Measurements from ENCODE around the gene GADD45GIP1. TPM values are rescaled to one million over a fixed set of nuclear protein-coding genes. Genes with fewer than 3 reads are reported as not detected.
"Not testable (repeated sequence)": the region's sequence is repeated elsewhere in the genome, so short reads cannot be mapped to it uniquely, and the experiment has no call there.

GADD45GIP1 gene
- polyA plus RNA-seq, 2 donors, result 53.7 to 57.0 TPM

DNA sequence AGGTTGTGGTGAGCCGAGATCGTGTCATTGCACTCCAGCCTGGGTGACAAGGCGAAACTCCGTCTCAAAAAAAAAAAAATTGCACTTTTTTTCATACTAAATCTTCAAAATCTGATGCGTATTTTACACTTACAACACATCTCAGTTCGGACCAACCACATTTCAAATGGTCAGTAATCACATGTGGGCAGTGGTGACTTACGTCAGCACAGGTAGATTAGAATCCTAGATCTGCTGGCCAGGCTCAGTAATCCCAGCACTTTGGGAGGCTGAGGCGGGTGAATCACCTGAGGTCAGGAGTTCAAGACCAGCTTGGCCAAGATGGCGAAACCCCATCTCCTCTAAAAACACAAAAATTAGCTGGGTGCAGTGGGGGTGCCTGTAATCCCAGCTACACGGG lies 22.0 kb downstream of the GADD45GIP1 start:
- H3K27ac ChIP-seq (ENCODE audit: low read depth in 2 of 2, low read length in 1 of 2), result no peak overlapping the region
- WGBS, 2 donors, result 92 to 94% methylated on average over 10 of the region's 10 CpGs
- H3K4me3 ChIP-seq (ENCODE audit: low read depth in 1 of 2, low read length in 2 of 2), result no peak overlapping the region
- H3K36me3 ChIP-seq (ENCODE audit: control insufficient read depth in 2 of 2, insufficient read depth in 2 of 2, low read length in 1 of 2), result peaks cover 2 to 8% of the 10 kb centered on the region in 2 donors
- H3K27me3 ChIP-seq (ENCODE audit: control insufficient read depth in 1 of 2, insufficient read depth in 2 of 2, low read length in 2 of 2), result no peaks in the 10 kb centered on the region
- no peaks in the 10 kb centered on the region for H3K9me3 ChIP-seq (ENCODE audit: control insufficient read depth in 2 of 2, insufficient read depth in 1 of 2, low read depth in 1 of 2, low read length in 1 of 2)
- H3K4me1 ChIP-seq (ENCODE audit: control insufficient read depth in 2 of 2, insufficient read depth in 2 of 2, low read length in 1 of 2), result peaks cover 7 to 18% of the 10 kb centered on the region in 2 donors

DNA sequence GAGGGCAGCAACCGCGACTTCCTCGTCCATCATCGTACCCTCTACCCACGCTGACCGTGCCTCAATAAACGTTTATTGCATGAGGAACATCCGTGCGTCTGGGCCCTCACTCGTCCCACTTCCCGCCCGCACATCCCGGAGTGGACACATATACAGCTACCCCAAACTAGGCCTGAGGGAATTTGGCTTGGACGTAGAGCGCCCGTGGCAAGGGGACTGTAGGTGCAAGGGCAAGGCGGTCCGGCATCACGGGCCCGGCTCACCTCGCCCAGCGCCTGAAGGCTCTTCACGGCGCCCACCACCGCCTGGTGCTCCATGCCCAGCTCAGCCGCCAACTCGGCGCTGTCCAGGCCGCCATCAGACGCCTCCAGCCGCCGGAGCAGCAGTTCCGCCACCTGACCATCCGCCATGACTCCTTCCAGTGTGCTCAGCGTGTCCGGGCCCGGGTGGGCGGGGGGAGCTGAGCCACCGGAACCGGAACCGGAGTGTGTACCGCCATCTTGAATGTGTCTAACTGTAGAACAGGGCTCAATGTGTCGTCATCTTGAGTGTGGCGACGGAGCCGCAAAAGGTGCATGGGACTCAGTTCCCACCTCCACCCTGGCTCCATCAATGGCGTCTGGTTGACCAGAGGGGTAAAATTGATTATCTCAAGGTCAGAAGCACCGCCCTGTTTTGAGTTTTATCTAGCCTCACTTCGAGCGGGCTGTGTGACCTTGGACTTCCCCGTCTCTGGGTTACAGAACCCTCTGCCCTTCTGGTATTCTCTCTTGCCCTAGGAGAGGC lies 23.5 kb downstream of the GADD45GIP1 start, which contains the start of gene FARSA:
Gene FARSA, minus strand, starts transcription at position 425 of the 786 bp plus-strand sequence. Its CDS starts 15 bp downstream, at position 410.
- no peaks in the 10 kb centered on the region for H3K9me3 ChIP-seq (ENCODE audit: control insufficient read depth in 2 of 2, insufficient read depth in 1 of 2, low read depth in 1 of 2, low read length in 1 of 2)
- peak within 1 kb of the TSS; percentile 61 to 77 for H3K27ac ChIP-seq (ENCODE audit: low read depth in 2 of 2, low read length in 1 of 2)
- H3K4me3 ChIP-seq (ENCODE audit: low read depth in 1 of 2, low read length in 2 of 2), result peak within 1 kb of the TSS; percentile 95 to 97
- WGBS, 2 donors, result 2 to 3% methylated on average over 46 to 51 of the region's 51 CpGs
- H3K27me3 ChIP-seq (ENCODE audit: control insufficient read depth in 1 of 2, insufficient read depth in 2 of 2, low read length in 2 of 2), result no peaks in the 10 kb centered on the region
- H3K36me3 ChIP-seq (ENCODE audit: control insufficient read depth in 2 of 2, insufficient read depth in 2 of 2, low read length in 1 of 2), result peaks cover 13% of the 10 kb centered on the region in 2 donors
- peaks cover 4 to 15% of the 10 kb centered on the region in 2 donors for H3K4me1 ChIP-seq (ENCODE audit: control insufficient read depth in 2 of 2, insufficient read depth in 2 of 2, low read length in 1 of 2)

DNA sequence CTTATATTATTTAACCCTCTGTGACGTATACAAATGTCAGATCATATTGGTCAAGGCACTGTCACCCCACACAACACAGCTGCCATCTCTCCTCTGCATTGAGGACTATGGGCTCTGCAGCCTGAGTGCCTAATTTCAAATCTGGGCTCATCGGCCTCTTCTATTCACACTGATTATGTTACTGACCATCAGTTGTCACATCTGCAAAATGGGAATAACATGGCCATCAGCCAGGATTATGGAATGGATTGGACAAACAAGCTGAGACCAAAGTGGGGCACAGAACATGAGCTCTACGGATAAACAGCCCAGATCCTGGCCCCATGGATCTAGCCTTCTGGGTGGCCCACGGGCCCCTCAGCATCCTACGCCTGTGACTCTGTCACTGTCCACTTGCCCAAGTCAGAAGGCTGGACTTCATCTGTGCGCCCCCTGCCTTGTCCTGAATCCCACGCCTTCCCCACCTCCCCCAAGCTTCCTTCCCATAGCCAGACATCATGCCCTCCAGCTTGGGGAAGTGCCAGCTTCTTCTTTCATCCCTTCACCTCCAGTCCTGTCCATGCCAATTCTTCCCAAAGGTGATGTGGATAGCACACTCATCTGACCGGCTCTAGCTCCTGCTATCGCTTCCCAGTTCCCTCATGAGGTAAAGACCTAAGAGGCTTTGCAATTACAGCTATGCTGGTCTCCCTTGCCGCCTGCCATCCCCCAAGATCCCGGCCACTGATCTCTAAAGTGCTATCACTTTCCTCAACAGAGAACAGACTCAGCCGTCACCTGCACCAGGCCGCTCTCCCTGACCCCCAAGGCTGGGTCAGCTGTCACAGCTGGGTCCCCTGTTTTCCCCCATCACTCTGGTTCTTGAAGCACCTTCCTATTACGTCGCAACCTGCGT lies 24.4 kb downstream of the GADD45GIP1 start:
- Histone ChIP-seq H3K27ac (ENCODE audit: low read depth in 2 of 2, low read length in 1 of 2) (peak overlapping the region; percentile 8 to 60), H3K27me3 (ENCODE audit: control insufficient read depth in 1 of 2, insufficient read depth in 2 of 2, low read length in 2 of 2) (no peaks in the 10 kb centered on the region), H3K4me1 (ENCODE audit: control insufficient read depth in 2 of 2, insufficient read depth in 2 of 2, low read length in 1 of 2) (peaks cover 4 to 12% of the 10 kb centered on the region in 2 donors), H3K4me3 (ENCODE audit: low read depth in 1 of 2, low read length in 2 of 2) (peak overlapping the region; percentile 95 to 97), H3K9me3 (ENCODE audit: control insufficient read depth in 2 of 2, insufficient read depth in 1 of 2, low read depth in 1 of 2, low read length in 1 of 2) (no peaks in the 10 kb centered on the region), H3K36me3 (ENCODE audit: control insufficient read depth in 2 of 2, insufficient read depth in 2 of 2, low read length in 1 of 2) (peaks cover 14 to 17% of the 10 kb centered on the region in 2 donors)
- 30 to 32% methylated on average over 16 of the region's 16 CpGs for WGBS, 2 donors

DNA sequence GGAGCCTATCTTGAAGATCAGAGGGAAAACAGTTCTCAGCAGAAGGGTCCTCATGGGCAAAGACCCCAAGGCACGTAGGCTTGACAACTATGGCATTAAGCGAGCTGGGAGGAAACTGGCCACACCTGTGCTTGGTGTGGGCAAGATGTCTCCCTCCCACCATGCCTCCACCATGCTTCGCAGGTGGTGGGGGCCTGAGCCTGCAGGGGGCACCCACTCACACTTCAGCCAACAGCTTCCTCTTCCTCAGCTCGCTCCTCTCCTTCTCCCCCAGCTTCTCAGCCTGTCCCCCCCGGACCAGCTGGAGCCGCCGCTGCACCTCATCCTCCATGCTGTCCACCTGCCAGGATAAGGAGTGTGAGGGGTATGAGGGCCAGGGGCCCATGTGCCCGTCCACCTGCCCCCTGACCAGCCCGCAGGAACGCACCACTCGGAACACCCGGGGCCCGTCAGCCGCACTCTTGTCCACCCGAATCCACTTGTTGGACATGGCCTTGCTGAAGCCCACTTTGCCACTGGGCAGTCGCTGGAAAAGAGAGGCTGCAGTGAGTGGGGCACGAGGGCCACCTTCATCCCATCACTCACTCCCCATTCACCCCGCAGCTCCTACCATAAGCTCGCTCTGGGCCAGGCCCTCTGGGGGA lies 26.9 kb downstream of the GADD45GIP1 start:
- no peaks in the 10 kb centered on the region for H3K9me3 ChIP-seq (ENCODE audit: control insufficient read depth in 2 of 2, insufficient read depth in 1 of 2, low read depth in 1 of 2, low read length in 1 of 2)
- no peak overlapping the region for H3K4me3 ChIP-seq (ENCODE audit: low read depth in 1 of 2, low read length in 2 of 2)
- no peak overlapping the region for H3K27ac ChIP-seq (ENCODE audit: low read depth in 2 of 2, low read length in 1 of 2)
- peaks cover 4 to 9% of the 10 kb centered on the region in 2 donors for H3K4me1 ChIP-seq (ENCODE audit: control insufficient read depth in 2 of 2, insufficient read depth in 2 of 2, low read length in 1 of 2)
- H3K36me3 ChIP-seq (ENCODE audit: control insufficient read depth in 2 of 2, insufficient read depth in 2 of 2, low read length in 1 of 2), result peaks cover 14 to 29% of the 10 kb centered on the region in 2 donors
- 92 to 93% methylated on average over 19 of the region's 19 CpGs for WGBS, 2 donors
- no peaks in the 10 kb centered on the region for H3K27me3 ChIP-seq (ENCODE audit: control insufficient read depth in 1 of 2, insufficient read depth in 2 of 2, low read length in 2 of 2)

DNA sequence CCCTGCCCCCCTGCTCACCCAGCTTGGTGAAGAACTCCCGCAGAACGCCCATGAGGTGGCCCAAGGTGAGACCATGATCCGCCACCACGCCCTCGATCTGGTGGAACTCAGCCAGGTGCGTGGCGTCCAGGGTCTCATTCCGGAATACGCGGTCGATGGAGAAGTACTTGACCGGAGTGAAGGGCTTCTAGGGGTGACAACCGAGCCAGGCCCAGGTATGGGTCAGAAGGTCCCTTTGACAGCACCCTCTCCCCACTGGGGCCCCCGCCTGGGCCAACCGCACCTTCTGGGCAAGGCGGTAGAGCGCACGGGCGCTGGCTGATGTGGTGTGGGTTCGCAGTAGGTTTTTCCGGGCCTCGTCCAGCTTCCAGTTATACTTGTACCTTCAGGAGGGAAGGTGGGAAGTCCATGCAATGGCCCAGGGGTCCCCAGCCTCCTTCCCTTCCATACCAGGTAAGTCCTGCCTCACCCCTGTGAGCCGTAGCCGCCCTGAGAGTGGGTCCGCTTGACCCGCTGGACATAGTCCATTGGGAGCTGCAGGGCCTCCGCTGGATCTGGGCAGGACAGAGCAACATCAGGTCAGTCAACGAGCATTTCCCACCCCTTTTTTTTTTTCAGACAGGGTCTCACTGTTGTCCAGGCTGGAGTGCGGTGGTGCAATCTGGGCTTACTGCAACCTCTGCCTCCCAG lies 32.3 kb downstream of the GADD45GIP1 start:
- Histone ChIP-seq H3K4me1 (ENCODE audit: control insufficient read depth in 2 of 2, insufficient read depth in 2 of 2, low read length in 1 of 2) (no peaks in the 10 kb centered on the region), H3K9me3 (ENCODE audit: control insufficient read depth in 2 of 2, insufficient read depth in 1 of 2, low read depth in 1 of 2, low read length in 1 of 2) (no peaks in the 10 kb centered on the region), H3K36me3 (ENCODE audit: control insufficient read depth in 2 of 2, insufficient read depth in 2 of 2, low read length in 1 of 2) (peaks cover 27 to 45% of the 10 kb centered on the region in 2 donors), H3K4me3 (ENCODE audit: low read depth in 1 of 2, low read length in 2 of 2) (no peak overlapping the region), H3K27me3 (ENCODE audit: control insufficient read depth in 1 of 2, insufficient read depth in 2 of 2, low read length in 2 of 2) (no peaks in the 10 kb centered on the region), H3K27ac (ENCODE audit: low read depth in 2 of 2, low read length in 1 of 2) (no peak overlapping the region)
- 97 to 98% methylated on average over 29 of the region's 29 CpGs for WGBS, 2 donors

DNA sequence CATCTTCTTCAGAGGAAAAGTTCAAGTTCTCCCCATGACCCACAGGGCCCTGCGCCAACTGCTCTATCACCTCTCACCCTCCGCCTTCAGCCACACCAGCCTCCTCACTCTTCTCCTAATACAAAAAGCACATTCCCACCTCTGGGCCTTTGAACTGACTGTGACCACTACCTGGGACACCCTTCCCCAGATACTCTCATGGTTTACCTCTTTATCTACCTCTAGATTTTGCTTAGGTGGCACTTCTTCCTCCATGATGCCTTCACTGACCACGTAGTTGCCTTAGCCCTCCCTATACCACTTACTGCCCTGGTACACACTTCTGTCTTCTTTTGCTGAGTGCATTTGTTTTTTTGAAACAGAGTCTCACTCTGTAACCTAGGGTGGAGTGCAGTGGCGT lies 34.1 kb downstream of the GADD45GIP1 start:
- no peak overlapping the region for H3K4me3 ChIP-seq (ENCODE audit: low read depth in 1 of 2, low read length in 2 of 2)
- WGBS, 2 donors, result 99% methylated on average over 4 of the region's 4 CpGs

DNA sequence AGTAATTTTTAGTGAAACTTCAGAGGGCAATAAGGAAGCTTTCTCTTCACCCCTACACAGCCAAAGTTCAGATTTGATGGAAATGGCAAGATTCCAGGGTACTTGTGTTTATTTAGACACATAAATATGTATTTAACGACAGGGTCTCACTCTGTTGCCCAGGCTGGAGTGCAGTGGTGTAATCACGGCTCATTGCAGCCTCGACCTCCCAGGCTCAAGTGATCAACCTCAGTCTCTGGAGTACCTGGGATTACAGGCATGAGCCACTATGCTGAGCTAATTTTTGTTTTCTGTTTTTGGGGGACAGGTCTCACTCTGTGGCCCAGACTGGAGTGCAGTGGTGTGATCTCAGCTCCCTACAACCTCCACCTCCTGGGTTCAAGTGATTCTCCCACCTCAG lies 36.0 kb downstream of the GADD45GIP1 start:
- Histone ChIP-seq H3K27me3 (ENCODE audit: control insufficient read depth in 1 of 2, insufficient read depth in 2 of 2, low read length in 2 of 2) (no peaks in the 10 kb centered on the region), H3K9me3 (ENCODE audit: control insufficient read depth in 2 of 2, insufficient read depth in 1 of 2, low read depth in 1 of 2, low read length in 1 of 2) (no peaks in the 10 kb centered on the region), H3K4me1 (ENCODE audit: control insufficient read depth in 2 of 2, insufficient read depth in 2 of 2, low read length in 1 of 2) (peaks cover 0 to 3% of the 10 kb centered on the region in 2 donors), H3K4me3 (ENCODE audit: low read depth in 1 of 2, low read length in 2 of 2) (no peak overlapping the region), H3K27ac (ENCODE audit: low read depth in 2 of 2, low read length in 1 of 2) (no peak overlapping the region), H3K36me3 (ENCODE audit: control insufficient read depth in 2 of 2, insufficient read depth in 2 of 2, low read length in 1 of 2) (peaks cover 15 to 24% of the 10 kb centered on the region in 2 donors)
- 55 to 64% methylated on average over 3 of the region's 3 CpGs for WGBS, 2 donors

More for the DNA sequence above, 34.1 kb downstream of the GADD45GIP1 start:
- no peaks in the 10 kb centered on the region for H3K27me3 ChIP-seq (ENCODE audit: control insufficient read depth in 1 of 2, insufficient read depth in 2 of 2, low read length in 2 of 2)
- H3K9me3 ChIP-seq (ENCODE audit: control insufficient read depth in 2 of 2, insufficient read depth in 1 of 2, low read depth in 1 of 2, low read length in 1 of 2), result no peaks in the 10 kb centered on the region
- peaks cover 0 to 3% of the 10 kb centered on the region in 2 donors for H3K4me1 ChIP-seq (ENCODE audit: control insufficient read depth in 2 of 2, insufficient read depth in 2 of 2, low read length in 1 of 2)
- peaks cover 15 to 36% of the 10 kb centered on the region in 2 donors for H3K36me3 ChIP-seq (ENCODE audit: control insufficient read depth in 2 of 2, insufficient read depth in 2 of 2, low read length in 1 of 2)
- H3K27ac ChIP-seq (ENCODE audit: low read depth in 2 of 2, low read length in 1 of 2), result no peak overlapping the region

DNA sequence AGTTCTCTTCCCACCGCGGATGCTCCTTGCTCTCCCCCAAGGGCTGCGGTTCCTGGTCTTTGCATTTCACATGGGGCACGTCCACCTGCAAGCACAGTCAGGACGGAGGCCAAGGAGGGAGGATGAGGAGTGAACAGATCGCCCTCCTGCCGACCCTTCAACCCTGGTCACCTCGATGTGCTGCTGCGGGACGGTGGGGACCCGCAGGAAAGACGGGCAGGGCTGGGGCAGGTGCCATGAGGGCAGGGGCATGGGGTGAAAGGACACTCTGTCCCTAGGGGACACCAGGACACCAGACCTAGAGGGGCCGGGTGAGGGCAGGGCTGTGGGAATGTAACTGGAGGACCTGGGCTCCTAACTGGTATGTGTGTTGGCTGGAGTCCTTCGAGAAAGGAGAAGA lies 38.8 kb downstream of the GADD45GIP1 start:
- no peak overlapping the region for H3K27ac ChIP-seq (ENCODE audit: low read depth in 2 of 2, low read length in 1 of 2)
- H3K27me3 ChIP-seq (ENCODE audit: control insufficient read depth in 1 of 2, insufficient read depth in 2 of 2, low read length in 2 of 2), result no peaks in the 10 kb centered on the region
- no peak overlapping the region for H3K4me3 ChIP-seq (ENCODE audit: low read depth in 1 of 2, low read length in 2 of 2)
- H3K4me1 ChIP-seq (ENCODE audit: control insufficient read depth in 2 of 2, insufficient read depth in 2 of 2, low read length in 1 of 2), result peaks cover 0 to 9% of the 10 kb centered on the region in 2 donors
- H3K9me3 ChIP-seq (ENCODE audit: control insufficient read depth in 2 of 2, insufficient read depth in 1 of 2, low read depth in 1 of 2, low read length in 1 of 2), result no peaks in the 10 kb centered on the region
- peaks cover 0 to 9% of the 10 kb centered on the region in 2 donors for H3K36me3 ChIP-seq (ENCODE audit: control insufficient read depth in 2 of 2, insufficient read depth in 2 of 2, low read length in 1 of 2)
- WGBS, 2 donors, result 92 to 95% methylated on average over 14 of the region's 14 CpGs

DNA sequence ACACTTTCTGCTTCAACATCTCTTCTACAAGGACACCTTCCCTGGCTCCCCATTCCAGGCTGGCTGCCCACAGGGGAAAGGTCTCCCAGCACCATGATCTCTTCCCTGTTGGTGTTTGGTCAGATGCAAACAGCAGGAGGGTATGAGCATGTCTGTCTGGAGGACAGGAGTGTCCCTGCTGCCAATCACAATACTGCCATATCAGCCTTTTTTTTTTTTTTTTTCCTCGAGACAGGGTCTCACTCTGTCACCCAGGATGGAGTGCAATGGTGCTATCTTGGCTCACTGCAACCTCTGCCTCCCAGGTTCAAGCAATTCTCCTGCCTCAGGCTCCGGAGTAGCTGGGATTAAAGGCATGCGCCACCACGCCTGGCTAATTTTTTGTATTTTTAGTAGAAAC lies 41.2 kb downstream of the GADD45GIP1 start:
- not testable (repeated sequence) for H3K9me3 ChIP-seq (ENCODE audit: control insufficient read depth in 2 of 2, insufficient read depth in 1 of 2, low read depth in 1 of 2, low read length in 1 of 2); H3K27ac ChIP-seq (ENCODE audit: low read depth in 2 of 2, low read length in 1 of 2)

More for the DNA sequence above, 41.2 kb downstream of the GADD45GIP1 start:
- 82 to 84% methylated on average over 4 of the region's 4 CpGs for WGBS, 2 donors
- H3K4me3 ChIP-seq (ENCODE audit: low read depth in 1 of 2, low read length in 2 of 2); H3K36me3 ChIP-seq (ENCODE audit: control insufficient read depth in 2 of 2, insufficient read depth in 2 of 2, low read length in 1 of 2); H3K27me3 ChIP-seq (ENCODE audit: control insufficient read depth in 1 of 2, insufficient read depth in 2 of 2, low read length in 2 of 2): not testable (repeated sequence)
- peaks cover 0 to 16% of the 10 kb centered on the region in 2 donors for H3K4me1 ChIP-seq (ENCODE audit: control insufficient read depth in 2 of 2, insufficient read depth in 2 of 2, low read length in 1 of 2)

All from esophagus (tissue), 2 donors.